Ascending aorta (tissue), 2 donors: ENCODE results near the gene ARHGAP27. TPM values are rescaled to one million over a fixed set of nuclear protein-coding genes. Genes with fewer than 3 reads are reported as not detected.
A peak's percentile ranks its signal among the peaks of the same experiment; 100 is the strongest.

Experiments used
- DNase-seq, 2 donors: peaks; one replicate each; pipeline ENCODE4 v3.0.0-alpha.2; 2019; ENCODE audit warnings: low spot score in 2 of 2
- H3K27ac ChIP-seq, 2 donors: fragments of 200-600 bp; sonication (generic); one replicate each; pipeline ENCODE4 v1.5.1; 2016 to 2017; ENCODE audit warnings: mild to moderate bottlenecking in 1 of 2
- H3K27me3 ChIP-seq: fragments of 200-600 bp; sonication (generic); one replicate; pipeline ENCODE4 v1.5.1; 2017
- H3K36me3 ChIP-seq, 2 donors: fragments of 200-600 bp; sonication (generic); one replicate each; pipeline ENCODE4 v1.5.1; 2016
- H3K4me1 ChIP-seq, 2 donors: fragments of 200-600 bp; sonication (generic); one replicate each; pipeline ENCODE4 v1.5.1; 2016 to 2017; ENCODE audit warnings: mild to moderate bottlenecking in 1 of 2
- H3K4me3 ChIP-seq, 2 donors: fragments of 200-600 bp; sonication (generic); one replicate each; pipeline ENCODE4 v1.5.1; 2016 to 2017; ENCODE audit warnings: mild to moderate bottlenecking in 1 of 2
- H3K9me3 ChIP-seq, 2 donors: fragments of 200-600 bp; sonication (generic); one replicate each; pipeline ENCODE4 v1.5.1; 2016
- CTCF ChIP-seq, 3 experiments: fragments of 200-600 bp in 2 of 3; fragments of 450-650 bp in 1 of 3; sonication (generic) in 2 of 3; IDR thresholded peaks; one replicate each; pipeline ENCODE4 v1.5.1; 2016 to 2019; ENCODE audit warnings: antibody characterized with exemption in 3 of 3, mild to moderate bottlenecking in 1 of 3, moderate library complexity in 1 of 3
- intact Hi-C: fragments of 100-400 bp; cut with DNase I; formaldehyde crosslinking; loops from one replicate; pipeline ENCODE4 v1.15.1; 2023
- total RNA-seq: library from RNA; depleted of rRNA; stranded (reverse); fragments of >200 nt; gene quantifications from one replicate; pipeline ENCODE4 v1.1.0, GENCODE V29; 2016

ARHGAP27 gene
- total RNA-seq, 1 donor from 2014 or later: 80.6 TPM

- Histone ChIP-seq H3K4me1 (peaks cover 17 to 25% of the 10 kb centered on the region in 2 donors), H3K4me3 (peak overlapping the region; percentile 54 to 59), H3K27ac (no peak overlapping the region), H3K27me3 (peaks cover 11% of the 10 kb centered on the region), H3K9me3 (no peaks in the 10 kb centered on the region), H3K36me3 (peaks cover 13 to 18% of the 10 kb centered on the region in 2 donors)
- intact Hi-C loops: no loop called here
- no peak for TF ChIP-seq CTCF (IDR thresholded peaks at IDR 0.05)
- peak in 1 of 2 donors; percentile 75 for DNase-seq
These were observed 902 bp downstream of the ARHGAP27 start for GRCh38 chr17:45431531-45432404.

GRCh38 chr17:45430738-45431530 is 1.7 kb downstream of the ARHGAP27 start:
- intact Hi-C loops: no loop called here
- Histone ChIP-seq H3K27ac (no peak overlapping the region), H3K4me1 (peaks cover 17 to 25% of the 10 kb centered on the region in 2 donors), H3K4me3 (peak overlapping the region; percentile 54 to 59), H3K9me3 (no peaks in the 10 kb centered on the region), H3K36me3 (peaks cover 4 to 10% of the 10 kb centered on the region in 2 donors), H3K27me3 (peaks cover 11% of the 10 kb centered on the region)
- DNase-seq: no peak
- TF ChIP-seq CTCF (IDR thresholded peaks at IDR 0.05): no peak

GRCh38 chr17:45430006-45430737 is 2.5 kb downstream of the ARHGAP27 start:
- peaks cover 11% of the 10 kb centered on the region for H3K27me3 ChIP-seq
- H3K36me3 ChIP-seq: peaks cover 0 to 2% of the 10 kb centered on the region in 2 donors
- no peak for DNase-seq
- no peak overlapping the region for H3K27ac ChIP-seq
- intact Hi-C loops: no loop called here
- H3K4me1 ChIP-seq: peaks cover 17 to 25% of the 10 kb centered on the region in 2 donors
- no peak for TF ChIP-seq CTCF (IDR thresholded peaks at IDR 0.05)
- H3K9me3 ChIP-seq: no peaks in the 10 kb centered on the region
- H3K4me3 ChIP-seq: peak overlapping the region; percentile 54 to 59

- no peak overlapping the region for H3K27ac ChIP-seq
- peaks cover 11% of the 10 kb centered on the region for H3K27me3 ChIP-seq
- TF ChIP-seq CTCF (IDR thresholded peaks at IDR 0.05): no peak
- H3K4me1 ChIP-seq: peaks cover 17 to 25% of the 10 kb centered on the region in 2 donors
- no peaks in the 10 kb centered on the region for H3K36me3 ChIP-seq
- H3K4me3 ChIP-seq: peak overlapping the region in 1 of 2 donors; percentile 9
- H3K9me3 ChIP-seq: no peaks in the 10 kb centered on the region
- intact Hi-C loops: no loop called here
- no peak for DNase-seq
These were observed 3.2 kb downstream of the ARHGAP27 start for GRCh38 chr17:45429339-45430005.

- TF ChIP-seq CTCF (IDR thresholded peaks at IDR 0.05): no peak
- no peaks in the 10 kb centered on the region for H3K36me3 ChIP-seq
- intact Hi-C loops: no loop called here
- H3K4me1 ChIP-seq: peaks cover 17 to 25% of the 10 kb centered on the region in 2 donors
- peak overlapping the region in 1 of 2 donors; percentile 9 for H3K4me3 ChIP-seq
- no peaks in the 10 kb centered on the region for H3K9me3 ChIP-seq
- DNase-seq: no peak
- H3K27ac ChIP-seq: no peak overlapping the region
- H3K27me3 ChIP-seq: peaks cover 11% of the 10 kb centered on the region
These were observed 3.7 kb downstream of the ARHGAP27 start for GRCh38 chr17:45428931-45429338.
